ENCODE results near the gene TTLL10.

Gene TTLL10

GRCh38 chr1:1204425-1204920 lies 30.8 kb downstream of the TTLL10 start:
- no peak for DNase-seq (ENCODE audit: low read depth, low spot score)

GRCh38 chr1:1204998-1205768 lies 31.5 kb downstream of the TTLL10 start:
- no peak for DNase-seq (ENCODE audit: low read depth, low spot score)

- no peak for DNase-seq (ENCODE audit: low read depth, low spot score)
These were observed 32.2 kb downstream of the TTLL10 start for GRCh38 chr1:1205769-1206375.

GRCh38 chr1:1206376-1206965 lies 32.8 kb downstream of the TTLL10 start, which contains the start of gene TNFRSF18:
TSS of gene TNFRSF18 (minus strand) at chr1:1206592. CDS start at chr1:1206571, 21 bp downstream.
- DNase-seq (ENCODE audit: low read depth, low spot score) = peak; percentile 30

GRCh38 chr1:1206966-1207531 lies 33.4 kb downstream of the TTLL10 start:
- DNase-seq (ENCODE audit: low read depth, low spot score) = no peak

GRCh38 chr1:1207571-1207892 lies 33.9 kb downstream of the TTLL10 start:
- no peak for DNase-seq (ENCODE audit: low read depth, low spot score)

- DNase-seq (ENCODE audit: low read depth, low spot score) = no peak
These were observed 35.2 kb downstream of the TTLL10 start for GRCh38 chr1:1208713-1209433.

GRCh38 chr1:1210726-1211540 lies 37.3 kb downstream of the TTLL10 start:
- DNase-seq (ENCODE audit: low read depth, low spot score) = no peak

GRCh38 chr1:1211541-1212441 lies 38.1 kb downstream of the TTLL10 start:
- DNase-seq (ENCODE audit: low read depth, low spot score) = no peak

- DNase-seq (ENCODE audit: low read depth, low spot score) = no peak
These were observed 39.2 kb downstream of the TTLL10 start for GRCh38 chr1:1212780-1213344.

GRCh38 chr1:1213345-1214265 lies 39.9 kb downstream of the TTLL10 start, which contains the start of gene TNFRSF4:
TSS of gene TNFRSF4 (minus strand) at chr1:1214153. CDS start at chr1:1214127, 26 bp downstream.
- DNase-seq (ENCODE audit: low read depth, low spot score) = no peak

GRCh38 chr1:1215080-1215676 lies 41.5 kb downstream of the TTLL10 start:
- DNase-seq (ENCODE audit: low read depth, low spot score) = no peak

- no peak for DNase-seq (ENCODE audit: low read depth, low spot score)
These were observed 42.4 kb downstream of the TTLL10 start for GRCh38 chr1:1215881-1216605.

- DNase-seq (ENCODE audit: low read depth, low spot score) = no peak
These were observed 43.3 kb downstream of the TTLL10 start for GRCh38 chr1:1216770-1217620.

- DNase-seq (ENCODE audit: low read depth, low spot score) = no peak
These were observed 44.2 kb downstream of the TTLL10 start for GRCh38 chr1:1217621-1218523.
